GM23338 (cell line): Measurements from ENCODE around the gene SCLY. TPM values are rescaled to one million over a fixed set of nuclear protein-coding genes. Genes with fewer than 3 reads are reported as not detected.

Experiments used
- ATAC-seq: fragments of 200-7000 bp; cut with Tn5 transposase; 3 replicates; pipeline ENCODE4 v1.9.1; 2020
- DNase-seq: peaks from one replicate; pipeline ENCODE4 v3.0.0-alpha.2; 2015; ENCODE audit warnings: low spot score
- H2AFZ ChIP-seq: fragments of 200-600 bp; sonication (generic); 2 replicates; pipeline ENCODE4 v1.8.0; 2016; ENCODE audit warnings: antibody characterized with exemption, mild to moderate bottlenecking, moderate library complexity
- H3F3A ChIP-seq: fragments of 200-600 bp; sonication (generic); replicated peaks from 2 replicates; pipeline ENCODE4 v1.8.0; 2017; ENCODE audit warnings: antibody characterized with exemption, mixed run types, low read depth
- H3K27ac ChIP-seq: fragments of 200-600 bp; sonication (generic); 2 replicates; pipeline ENCODE4 v1.6.1; 2016; ENCODE audit warnings: low read depth
- H3K27me3 ChIP-seq: fragments of 200-600 bp; sonication (generic); 2 replicates; pipeline ENCODE4 v1.8.0; 2016; ENCODE audit warnings: mild to moderate bottlenecking, mixed run types, moderate library complexity; ENCODE audit not compliant: insufficient read depth
- H3K36me3 ChIP-seq: fragments of 200-600 bp; sonication (generic); 2 replicates; pipeline ENCODE4 v1.8.0; 2016; ENCODE audit warnings: mild to moderate bottlenecking; ENCODE audit not compliant: insufficient read depth
- H3K4me1 ChIP-seq: fragments of 200-600 bp; sonication (generic); 2 replicates; pipeline ENCODE4 v1.8.0; 2016; ENCODE audit warnings: mild to moderate bottlenecking, moderate library complexity; ENCODE audit not compliant: insufficient read depth
- H3K4me2 ChIP-seq: fragments of 200-600 bp; sonication (generic); 2 replicates; pipeline ENCODE4 v1.7.1; 2017; ENCODE audit warnings: mixed run types
- H3K4me3 ChIP-seq: fragments of 200-600 bp; sonication (generic); 2 replicates; pipeline ENCODE4 v1.6.1; 2016; ENCODE audit warnings: mixed run types
- H3K79me2 ChIP-seq: fragments of 200-600 bp; sonication (generic); replicated peaks from 2 replicates; pipeline ENCODE4 v1.8.0; 2017; ENCODE audit warnings: mild to moderate bottlenecking; ENCODE audit not compliant: insufficient read depth
- H3K9me2 ChIP-seq: fragments of 200-600 bp; sonication (generic); 2 replicates; pipeline ENCODE4 v1.8.0; 2017; ENCODE audit not compliant: insufficient read depth
- H4K20me1 ChIP-seq: fragments of 200-600 bp; sonication (generic); replicated peaks from 2 replicates; pipeline ENCODE4 v1.8.0; 2017; ENCODE audit warnings: mild to moderate bottlenecking; ENCODE audit not compliant: insufficient read depth
- H3K27ac Mint-ChIP-seq: 2 replicates; pipeline ENCODE4 v1.8.0; 2020; ENCODE audit warnings: inconsistent platforms, mild to moderate bottlenecking, moderate library complexity, mixed read lengths
- H3K27me3 Mint-ChIP-seq: 3 replicates; pipeline ENCODE4 v1.8.0; 2022; ENCODE audit warnings: low read depth, mild to moderate bottlenecking, moderate library complexity, mixed read lengths, inconsistent platforms; ENCODE audit not compliant: insufficient read depth, poor library complexity
- H3K36me3 Mint-ChIP-seq: 3 replicates; pipeline ENCODE4 v1.8.0; 2021; ENCODE audit warnings: low read depth, mild to moderate bottlenecking, inconsistent platforms, moderate library complexity, mixed read lengths
- H3K4me1 Mint-ChIP-seq: 3 replicates; pipeline ENCODE4 v1.8.0; 2020; ENCODE audit warnings: mild to moderate bottlenecking, inconsistent platforms, mixed read lengths
- H3K4me3 Mint-ChIP-seq: 3 replicates; pipeline ENCODE4 v1.8.0; 2021; ENCODE audit warnings: moderate library complexity, mild to moderate bottlenecking, inconsistent platforms, mixed read lengths
- H3K9me3 Mint-ChIP-seq: 3 replicates; pipeline ENCODE4 v1.8.0; 2020; ENCODE audit warnings: moderate library complexity, mild to moderate bottlenecking, inconsistent platforms, mixed read lengths
- CREB1 ChIP-seq: fragments of 250-450 bp; sonication (Bioruptor Pico); IDR thresholded peaks from 2 replicates; pipeline ENCODE4 v1.5.0; 2020; ENCODE audit warnings: low read depth, mild to moderate bottlenecking, moderate library complexity
- EZH2 ChIP-seq: fragments of 200-600 bp; sonication (generic); IDR thresholded peaks from one replicate; pipeline ENCODE4 v1.8.0; 2017; ENCODE audit warnings: antibody characterized with exemption, mild to moderate bottlenecking, low read depth; ENCODE audit not compliant: unreplicated experiment
- EZH2phosphoT487 ChIP-seq: fragments of 200-600 bp; sonication (generic); IDR thresholded peaks from one replicate; pipeline ENCODE4 v1.8.1; 2018; ENCODE audit warnings: antibody characterized with exemption; ENCODE audit not compliant: unreplicated experiment
- STAT1 ChIP-seq: IDR thresholded peaks from one replicate; pipeline ENCODE4 v1.6.1; 2016; ENCODE audit warnings: antibody characterized with exemption; ENCODE audit not compliant: unreplicated experiment
- ZNF331 ChIP-seq: fragments of 250-450 bp; sonication (Bioruptor Pico); IDR thresholded peaks from 2 replicates; pipeline ENCODE4 v1.5.0; 2020; ENCODE audit warnings: low read depth, mild to moderate bottlenecking, moderate library complexity
- polyA plus RNA-seq: library from polyadenylated mRNA; unstranded; fragments of >200 nt; fragmentation: Nextera tagmentation; extraction: Ambion mirVana; gene quantifications from 2 replicates; pipeline ENCODE4 v1.2.1, GENCODE V29; 2016
- total RNA-seq: library from RNA; depleted of rRNA; stranded (reverse); fragments of >200 nt; shearing (Covaris generic); gene quantifications from 2 replicates; pipeline ENCODE4 v1.2.3, GENCODE V29; 2014
- TF ChIP-seq, protein P1 (sequence below): IDR thresholded peaks from 2 replicates; pipeline ENCODE4 v1.6.1; 2016; ENCODE audit warnings: antibody characterized with exemption
- TF ChIP-seq, protein P2 (sequence below), 2 experiments: fragments of 200-600 bp in 1 of 2; sonication (generic) in 1 of 2; conservative IDR thresholded peaks; 2 replicates each; pipeline versions ENCODE4 v1.5.1 to v1.6.1; 2016 to 2017; ENCODE audit warnings: antibody characterized with exemption in 2 of 2, low read depth in 2 of 2, mild to moderate bottlenecking in 2 of 2, moderate library complexity in 1 of 2
- TF ChIP-seq, protein P3 (sequence below): IDR thresholded peaks from one replicate; pipeline ENCODE4 v1.6.1; 2018; ENCODE audit warnings: antibody characterized with exemption; ENCODE audit not compliant: unreplicated experiment
- TF ChIP-seq, protein P4 (sequence below): fragments of 250-450 bp; sonication (Bioruptor Pico); IDR thresholded peaks from 2 replicates; pipeline ENCODE4 v1.5.0; 2020; ENCODE audit warnings: mild to moderate bottlenecking, moderate library complexity

Gene SCLY
- total and polyA plus RNA-seq, 2 experiments from 2014 or later, result 57.2 to 80.3 TPM

DNA sequence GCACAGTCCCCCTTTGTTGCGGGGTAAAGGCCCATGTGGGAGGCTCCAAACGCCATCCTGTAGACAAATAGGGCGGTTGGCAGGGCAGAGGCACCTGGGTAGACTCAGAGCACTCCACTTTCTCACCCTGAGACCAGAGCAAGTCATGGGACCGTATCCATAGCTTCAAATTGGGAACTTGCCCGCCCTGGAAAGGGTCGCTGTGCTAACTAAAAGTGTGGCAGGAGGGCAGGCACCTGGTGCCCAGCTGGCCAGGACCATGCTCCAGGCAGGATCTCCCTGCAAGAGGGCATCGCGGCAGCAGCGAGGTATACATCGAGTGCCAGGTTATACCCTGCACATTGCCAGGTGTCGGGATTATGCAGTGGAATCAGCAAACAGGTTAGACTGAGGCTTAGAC, 20.8 kb upstream of the SCLY start:
- Histone ChIP-seq H4K20me1 (0 out of 2 replicates have a peak, but pooled peaks cover 7% of the 10 kb centered on the region), H3K4me3 (no peak overlapping the region), H3F3A (no peaks in the 10 kb centered on the region), H3K36me3 (peaks cover 14% of the 10 kb centered on the region), H3K27ac (no peak overlapping the region), H3K4me2 (no peak overlapping the region), H3K4me1 (no peaks in the 10 kb centered on the region), H2AFZ (no peak overlapping the region), H3K79me2 (no peaks in the 10 kb centered on the region), H3K9me2 (no peaks in the 10 kb centered on the region), H3K27me3 (no peaks in the 10 kb centered on the region)
- H3K4me3 Mint-ChIP-seq, result no peak overlapping the region
- DNase-seq, result no peak
- H3K9me3 Mint-ChIP-seq, result no peaks in the 10 kb centered on the region
- H3K4me1 Mint-ChIP-seq, result no peaks in the 10 kb centered on the region
- TF ChIP-seq EZH2, result no peak
- TF ChIP-seq, protein P1, sequence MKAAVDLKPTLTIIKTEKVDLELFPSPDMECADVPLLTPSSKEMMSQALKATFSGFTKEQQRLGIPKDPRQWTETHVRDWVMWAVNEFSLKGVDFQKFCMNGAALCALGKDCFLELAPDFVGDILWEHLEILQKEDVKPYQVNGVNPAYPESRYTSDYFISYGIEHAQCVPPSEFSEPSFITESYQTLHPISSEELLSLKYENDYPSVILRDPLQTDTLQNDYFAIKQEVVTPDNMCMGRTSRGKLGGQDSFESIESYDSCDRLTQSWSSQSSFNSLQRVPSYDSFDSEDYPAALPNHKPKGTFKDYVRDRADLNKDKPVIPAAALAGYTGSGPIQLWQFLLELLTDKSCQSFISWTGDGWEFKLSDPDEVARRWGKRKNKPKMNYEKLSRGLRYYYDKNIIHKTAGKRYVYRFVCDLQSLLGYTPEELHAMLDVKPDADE, result no peak
- TF ChIP-seq, protein P2, sequence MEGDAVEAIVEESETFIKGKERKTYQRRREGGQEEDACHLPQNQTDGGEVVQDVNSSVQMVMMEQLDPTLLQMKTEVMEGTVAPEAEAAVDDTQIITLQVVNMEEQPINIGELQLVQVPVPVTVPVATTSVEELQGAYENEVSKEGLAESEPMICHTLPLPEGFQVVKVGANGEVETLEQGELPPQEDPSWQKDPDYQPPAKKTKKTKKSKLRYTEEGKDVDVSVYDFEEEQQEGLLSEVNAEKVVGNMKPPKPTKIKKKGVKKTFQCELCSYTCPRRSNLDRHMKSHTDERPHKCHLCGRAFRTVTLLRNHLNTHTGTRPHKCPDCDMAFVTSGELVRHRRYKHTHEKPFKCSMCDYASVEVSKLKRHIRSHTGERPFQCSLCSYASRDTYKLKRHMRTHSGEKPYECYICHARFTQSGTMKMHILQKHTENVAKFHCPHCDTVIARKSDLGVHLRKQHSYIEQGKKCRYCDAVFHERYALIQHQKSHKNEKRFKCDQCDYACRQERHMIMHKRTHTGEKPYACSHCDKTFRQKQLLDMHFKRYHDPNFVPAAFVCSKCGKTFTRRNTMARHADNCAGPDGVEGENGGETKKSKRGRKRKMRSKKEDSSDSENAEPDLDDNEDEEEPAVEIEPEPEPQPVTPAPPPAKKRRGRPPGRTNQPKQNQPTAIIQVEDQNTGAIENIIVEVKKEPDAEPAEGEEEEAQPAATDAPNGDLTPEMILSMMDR (conservative IDR thresholded peaks at IDR 0.05; ENCODE audit: low read depth in 2 of 2), result no peak
- TF ChIP-seq, protein P3, sequence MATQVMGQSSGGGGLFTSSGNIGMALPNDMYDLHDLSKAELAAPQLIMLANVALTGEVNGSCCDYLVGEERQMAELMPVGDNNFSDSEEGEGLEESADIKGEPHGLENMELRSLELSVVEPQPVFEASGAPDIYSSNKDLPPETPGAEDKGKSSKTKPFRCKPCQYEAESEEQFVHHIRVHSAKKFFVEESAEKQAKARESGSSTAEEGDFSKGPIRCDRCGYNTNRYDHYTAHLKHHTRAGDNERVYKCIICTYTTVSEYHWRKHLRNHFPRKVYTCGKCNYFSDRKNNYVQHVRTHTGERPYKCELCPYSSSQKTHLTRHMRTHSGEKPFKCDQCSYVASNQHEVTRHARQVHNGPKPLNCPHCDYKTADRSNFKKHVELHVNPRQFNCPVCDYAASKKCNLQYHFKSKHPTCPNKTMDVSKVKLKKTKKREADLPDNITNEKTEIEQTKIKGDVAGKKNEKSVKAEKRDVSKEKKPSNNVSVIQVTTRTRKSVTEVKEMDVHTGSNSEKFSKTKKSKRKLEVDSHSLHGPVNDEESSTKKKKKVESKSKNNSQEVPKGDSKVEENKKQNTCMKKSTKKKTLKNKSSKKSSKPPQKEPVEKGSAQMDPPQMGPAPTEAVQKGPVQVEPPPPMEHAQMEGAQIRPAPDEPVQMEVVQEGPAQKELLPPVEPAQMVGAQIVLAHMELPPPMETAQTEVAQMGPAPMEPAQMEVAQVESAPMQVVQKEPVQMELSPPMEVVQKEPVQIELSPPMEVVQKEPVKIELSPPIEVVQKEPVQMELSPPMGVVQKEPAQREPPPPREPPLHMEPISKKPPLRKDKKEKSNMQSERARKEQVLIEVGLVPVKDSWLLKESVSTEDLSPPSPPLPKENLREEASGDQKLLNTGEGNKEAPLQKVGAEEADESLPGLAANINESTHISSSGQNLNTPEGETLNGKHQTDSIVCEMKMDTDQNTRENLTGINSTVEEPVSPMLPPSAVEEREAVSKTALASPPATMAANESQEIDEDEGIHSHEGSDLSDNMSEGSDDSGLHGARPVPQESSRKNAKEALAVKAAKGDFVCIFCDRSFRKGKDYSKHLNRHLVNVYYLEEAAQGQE, result no peak
- no peak for TF ChIP-seq STAT1
- TF ChIP-seq EZH2phosphoT487, result no peak
- no peak for TF ChIP-seq CREB1 (CRISPR knock-in tag)
- no peak for TF ChIP-seq ZNF331 (CRISPR knock-in tag)
- TF ChIP-seq, protein P4, sequence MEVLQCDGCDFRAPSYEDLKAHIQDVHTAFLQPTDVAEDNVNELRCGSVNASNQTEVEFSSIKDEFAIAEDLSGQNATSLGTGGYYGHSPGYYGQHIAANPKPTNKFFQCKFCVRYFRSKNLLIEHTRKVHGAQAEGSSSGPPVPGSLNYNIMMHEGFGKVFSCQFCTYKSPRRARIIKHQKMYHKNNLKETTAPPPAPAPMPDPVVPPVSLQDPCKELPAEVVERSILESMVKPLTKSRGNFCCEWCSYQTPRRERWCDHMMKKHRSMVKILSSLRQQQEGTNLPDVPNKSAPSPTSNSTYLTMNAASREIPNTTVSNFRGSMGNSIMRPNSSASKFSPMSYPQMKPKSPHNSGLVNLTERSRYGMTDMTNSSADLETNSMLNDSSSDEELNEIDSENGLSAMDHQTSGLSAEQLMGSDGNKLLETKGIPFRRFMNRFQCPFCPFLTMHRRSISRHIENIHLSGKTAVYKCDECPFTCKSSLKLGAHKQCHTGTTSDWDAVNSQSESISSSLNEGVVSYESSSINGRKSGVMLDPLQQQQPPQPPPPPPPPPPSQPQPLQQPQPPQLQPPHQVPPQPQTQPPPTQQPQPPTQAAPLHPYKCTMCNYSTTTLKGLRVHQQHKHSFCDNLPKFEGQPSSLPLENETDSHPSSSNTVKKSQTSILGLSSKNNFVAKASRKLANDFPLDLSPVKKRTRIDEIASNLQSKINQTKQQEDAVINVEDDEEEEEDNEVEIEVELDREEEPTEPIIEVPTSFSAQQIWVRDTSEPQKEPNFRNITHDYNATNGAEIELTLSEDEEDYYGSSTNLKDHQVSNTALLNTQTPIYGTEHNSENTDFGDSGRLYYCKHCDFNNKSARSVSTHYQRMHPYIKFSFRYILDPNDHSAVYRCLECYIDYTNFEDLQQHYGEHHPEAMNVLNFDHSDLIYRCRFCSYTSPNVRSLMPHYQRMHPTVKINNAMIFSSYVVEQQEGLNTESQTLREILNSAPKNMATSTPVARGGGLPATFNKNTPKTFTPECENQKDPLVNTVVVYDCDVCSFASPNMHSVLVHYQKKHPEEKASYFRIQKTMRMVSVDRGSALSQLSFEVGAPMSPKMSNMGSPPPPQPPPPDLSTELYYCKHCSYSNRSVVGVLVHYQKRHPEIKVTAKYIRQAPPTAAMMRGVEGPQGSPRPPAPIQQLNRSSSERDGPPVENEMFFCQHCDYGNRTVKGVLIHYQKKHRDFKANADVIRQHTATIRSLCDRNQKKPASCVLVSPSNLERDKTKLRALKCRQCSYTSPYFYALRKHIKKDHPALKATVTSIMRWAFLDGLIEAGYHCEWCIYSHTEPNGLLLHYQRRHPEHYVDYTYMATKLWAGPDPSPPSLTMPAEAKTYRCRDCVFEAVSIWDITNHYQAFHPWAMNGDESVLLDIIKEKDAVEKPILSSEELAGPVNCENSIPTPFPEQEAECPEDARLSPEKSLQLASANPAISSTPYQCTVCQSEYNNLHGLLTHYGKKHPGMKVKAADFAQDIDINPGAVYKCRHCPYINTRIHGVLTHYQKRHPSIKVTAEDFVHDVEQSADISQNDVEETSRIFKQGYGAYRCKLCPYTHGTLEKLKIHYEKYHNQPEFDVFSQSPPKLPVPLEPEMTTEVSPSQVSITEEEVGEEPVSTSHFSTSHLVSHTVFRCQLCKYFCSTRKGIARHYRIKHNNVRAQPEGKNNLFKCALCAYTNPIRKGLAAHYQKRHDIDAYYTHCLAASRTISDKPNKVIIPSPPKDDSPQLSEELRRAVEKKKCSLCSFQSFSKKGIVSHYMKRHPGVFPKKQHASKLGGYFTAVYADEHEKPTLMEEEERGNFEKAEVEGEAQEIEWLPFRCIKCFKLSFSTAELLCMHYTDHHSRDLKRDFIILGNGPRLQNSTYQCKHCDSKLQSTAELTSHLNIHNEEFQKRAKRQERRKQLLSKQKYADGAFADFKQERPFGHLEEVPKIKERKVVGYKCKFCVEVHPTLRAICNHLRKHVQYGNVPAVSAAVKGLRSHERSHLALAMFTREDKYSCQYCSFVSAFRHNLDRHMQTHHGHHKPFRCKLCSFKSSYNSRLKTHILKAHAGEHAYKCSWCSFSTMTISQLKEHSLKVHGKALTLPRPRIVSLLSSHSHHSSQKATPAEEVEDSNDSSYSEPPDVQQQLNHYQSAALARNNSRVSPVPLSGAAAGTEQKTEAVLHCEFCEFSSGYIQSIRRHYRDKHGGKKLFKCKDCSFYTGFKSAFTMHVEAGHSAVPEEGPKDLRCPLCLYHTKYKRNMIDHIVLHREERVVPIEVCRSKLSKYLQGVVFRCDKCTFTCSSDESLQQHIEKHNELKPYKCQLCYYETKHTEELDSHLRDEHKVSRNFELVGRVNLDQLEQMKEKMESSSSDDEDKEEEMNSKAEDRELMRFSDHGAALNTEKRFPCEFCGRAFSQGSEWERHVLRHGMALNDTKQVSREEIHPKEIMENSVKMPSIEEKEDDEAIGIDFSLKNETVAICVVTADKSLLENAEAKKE (CRISPR knock-in tag), result no peak
- H3K27ac Mint-ChIP-seq, result no peak overlapping the region
- peaks cover 34% of the 10 kb centered on the region for H3K36me3 Mint-ChIP-seq
- no peak for ATAC-seq
- H3K27me3 Mint-ChIP-seq, result no peaks in the 10 kb centered on the region
